HepG2 (cell line): Measurements from ENCODE around the gene DCP2. TPM values are rescaled to one million over a fixed set of nuclear protein-coding genes. Genes with fewer than 3 reads are reported as not detected.

Experiments used
- ARID2 ChIP-seq: sonication (generic); formaldehyde crosslinking; IDR thresholded peaks from 2 replicates; pipeline ENCODE4 v1.8.1; 2022; ENCODE audit warnings: mild to moderate bottlenecking, missing genetic modification reagents, borderline replicate concordance
- DMAP1 ChIP-seq: IDR thresholded peaks from 2 replicates; pipeline ENCODE4 v1.6.1; 2016
- HIVEP1 ChIP-seq: sonication (generic); formaldehyde crosslinking; IDR thresholded peaks from 2 replicates; pipeline ENCODE4 v1.4.0; 2020; ENCODE audit warnings: mild to moderate bottlenecking, missing genetic modification reagents
- MIER2 ChIP-seq: IDR thresholded peaks from 2 replicates; pipeline ENCODE4 v1.6.1; 2016; ENCODE audit warnings: missing biosample characterization, missing genetic modification reagents
- PAWR ChIP-seq: sonication (generic); formaldehyde crosslinking; IDR thresholded peaks from 2 replicates; pipeline ENCODE4 v1.4.0; 2020; ENCODE audit warnings: missing genetic modification reagents, mild to moderate bottlenecking, borderline replicate concordance
- POLR2AphosphoS2 ChIP-seq: IDR thresholded peaks from 2 replicates; pipeline ENCODE4 v1.6.1; 2011; ENCODE audit warnings: low read depth, low read length, improper control_type of control experiment
- TCF12 ChIP-seq, 2 experiments: fragments of 450-650 bp in 1 of 2; sonication (generic) in 1 of 2; formaldehyde crosslinking in 1 of 2; IDR thresholded peaks; 2 replicates each; pipeline versions ENCODE4 v1.6.1 to v1.8.0; 2017 to 2022; ENCODE audit warnings: antibody characterized with exemption in 1 of 2, mild to moderate bottlenecking in 1 of 2, missing genetic modification reagents in 1 of 2, moderate library complexity in 1 of 2
- ZGPAT ChIP-seq: IDR thresholded peaks from 2 replicates; pipeline ENCODE4 v1.6.1; 2016; ENCODE audit warnings: mild to moderate bottlenecking
- ZNF251 ChIP-seq: sonication (generic); formaldehyde crosslinking; IDR thresholded peaks from 2 replicates; pipeline ENCODE4 v1.9.0; 2021; ENCODE audit warnings: mild to moderate bottlenecking, missing genetic modification reagents
- ZNF274 ChIP-seq: sonication (generic); formaldehyde crosslinking; IDR thresholded peaks from 2 replicates; pipeline ENCODE4 v1.5.1; 2020; ENCODE audit warnings: mild to moderate bottlenecking, missing genetic modification reagents
- ZNF354B ChIP-seq: sonication (generic); formaldehyde crosslinking; IDR thresholded peaks from 2 replicates; pipeline ENCODE4 v1.8.0; 2022; ENCODE audit warnings: mild to moderate bottlenecking, missing genetic modification reagents
- ZNF672 ChIP-seq: sonication (generic); formaldehyde crosslinking; IDR thresholded peaks from 2 replicates; pipeline ENCODE4 v1.8.1; 2022; ENCODE audit warnings: missing genetic modification reagents
- ZSCAN20 ChIP-seq: sonication (generic); formaldehyde crosslinking; IDR thresholded peaks from 2 replicates; pipeline ENCODE4 v1.4.0; 2020; ENCODE audit warnings: missing genetic modification reagents, mild to moderate bottlenecking, borderline replicate concordance
- polyA plus RNA-seq, 8 experiments: library from polyadenylated mRNA; depleted of rRNA in 3 of 8; stranded (reverse) in 7 of 8; unstranded in 1 of 8; fragments of >200 nt; fragmentation: Illumina TruSeq in 4 of 8; extraction: Trizol in 4 of 8; gene quantifications; 2 replicates each; pipeline versions ENCODE4 v1.2.1 to v1.2.3, GENCODE V29; 2011 to 2016; ENCODE audit warnings: low read depth in 4 of 8, missing spikeins in 1 of 8, mixed read lengths in 1 of 8; ENCODE audit not compliant: insufficient read depth in 1 of 8
- total RNA-seq, 5 experiments: library from RNA; depleted of rRNA; stranded (reverse); fragments of >200 nt; fragmentation: Illumina TruSeq; extraction: Trizol; gene quantifications; 2 replicates each; pipeline ENCODE4 v1.2.3, GENCODE V29; 2016; ENCODE audit warnings: low read depth in 1 of 5
- TF ChIP-seq, protein P1 (sequence below): sonication (generic); formaldehyde crosslinking; IDR thresholded peaks from 2 replicates; pipeline ENCODE4 v1.5.0; 2020; ENCODE audit warnings: mild to moderate bottlenecking, missing genetic modification reagents, borderline replicate concordance
- TF ChIP-seq, protein P2 (sequence below): sonication (generic); formaldehyde crosslinking; IDR thresholded peaks from 2 replicates; pipeline ENCODE4 v1.5.0; 2020; ENCODE audit warnings: mild to moderate bottlenecking, missing genetic modification reagents
- TF ChIP-seq, protein P3 (sequence below): sonication (generic); formaldehyde crosslinking; conservative IDR thresholded peaks from 2 replicates; pipeline ENCODE4 v1.5.0; 2020; ENCODE audit warnings: missing genetic modification reagents
- TF ChIP-seq, protein P4 (sequence below): sonication (generic); formaldehyde crosslinking; IDR thresholded peaks from 2 replicates; pipeline ENCODE4 v1.4.0; 2020; ENCODE audit warnings: missing genetic modification reagents
- TF ChIP-seq, protein P5 (sequence below): IDR thresholded peaks from 2 replicates; pipeline ENCODE4 v1.6.1; 2016

Gene DCP2
- total and polyA plus RNA-seq, 2 of the 13 experiments (the other 11 are each of a cell fraction or from before 2014, with no cell fraction given), result 16.2 to 63.4 TPM

DNA sequence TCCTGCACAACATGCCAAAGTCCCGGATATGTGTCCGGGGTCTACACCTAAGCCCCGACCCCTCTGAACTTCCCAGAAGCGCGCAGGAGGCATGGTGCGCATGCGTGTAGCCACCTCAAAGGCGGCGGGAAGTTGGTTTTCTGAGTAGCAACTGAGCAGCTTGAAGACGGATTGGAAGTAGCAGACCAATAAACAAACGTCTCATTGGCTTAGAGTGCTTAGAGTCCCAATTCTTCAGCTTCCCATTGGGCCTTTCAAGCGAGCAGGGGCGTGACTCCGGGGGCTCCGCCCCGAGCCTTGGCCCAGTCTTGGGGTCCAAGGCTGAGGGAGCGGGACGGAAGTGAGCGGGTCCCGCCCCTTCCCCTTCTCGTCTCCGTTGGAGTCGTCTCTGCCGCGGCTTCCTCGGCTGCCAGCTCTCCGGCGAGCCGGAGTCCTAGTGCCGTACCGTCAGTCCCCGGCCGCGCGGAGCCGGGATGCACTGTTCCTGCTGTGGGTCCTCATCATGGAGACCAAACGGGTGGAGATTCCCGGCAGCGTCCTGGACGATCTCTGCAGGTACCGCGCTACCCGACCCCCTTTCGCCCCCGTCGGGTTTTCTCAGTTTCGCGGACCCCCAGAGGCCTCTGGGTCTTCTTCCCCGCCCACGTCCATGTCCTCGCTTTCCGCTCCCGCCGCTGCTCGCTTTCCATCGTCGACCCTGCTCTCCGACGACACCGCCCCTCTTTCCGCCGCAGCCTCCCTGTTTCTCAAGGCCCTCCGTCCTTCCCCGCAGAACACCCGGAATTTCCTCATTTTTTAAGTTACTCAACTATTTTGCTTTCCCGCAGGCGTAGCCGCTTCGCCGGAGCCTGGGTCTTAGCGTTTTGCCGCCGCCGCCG lies at the start of gene DCP2 (continued):
- no peak for TF ChIP-seq ARID2 (CRISPR knock-in tag)
- TF ChIP-seq, protein P1, sequence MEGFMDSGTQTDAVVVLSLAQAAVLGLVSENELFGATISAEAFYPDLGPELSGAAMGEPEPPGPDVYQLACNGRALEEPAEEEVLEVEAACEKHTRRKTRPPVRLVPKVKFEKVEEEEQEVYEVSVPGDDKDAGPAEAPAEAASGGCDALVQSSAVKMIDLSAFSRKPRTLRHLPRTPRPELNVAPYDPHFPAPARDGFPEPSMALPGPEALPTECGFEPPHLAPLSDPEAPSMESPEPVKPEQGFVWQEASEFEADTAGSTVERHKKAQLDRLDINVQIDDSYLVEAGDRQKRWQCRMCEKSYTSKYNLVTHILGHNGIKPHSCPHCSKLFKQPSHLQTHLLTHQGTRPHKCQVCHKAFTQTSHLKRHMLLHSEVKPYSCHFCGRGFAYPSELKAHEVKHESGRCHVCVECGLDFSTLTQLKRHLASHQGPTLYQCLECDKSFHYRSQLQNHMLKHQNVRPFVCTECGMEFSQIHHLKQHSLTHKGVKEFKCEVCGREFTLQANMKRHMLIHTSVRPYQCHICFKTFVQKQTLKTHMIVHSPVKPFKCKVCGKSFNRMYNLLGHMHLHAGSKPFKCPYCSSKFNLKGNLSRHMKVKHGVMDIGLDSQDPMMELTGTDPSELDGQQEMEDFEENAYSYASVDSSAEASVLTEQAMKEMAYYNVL, result peak; percentile 12; the same call in 1 of the 2 replicates
- TF ChIP-seq TCF12 (IDR thresholded peaks at IDR 0.05), result no peak
- TF ChIP-seq TCF12 (CRISPR knock-in tag; IDR thresholded peaks at IDR 0.05), result no peak
- 0 out of 2 replicates have a peak, but pooled peaks have one; percentile 52 for TF ChIP-seq ZNF672 (CRISPR knock-in tag)
- TF ChIP-seq DMAP1, result peak; percentile 88
- TF ChIP-seq ZNF354B, result no peak
- no peak for TF ChIP-seq ZNF251
- TF ChIP-seq, protein P2, sequence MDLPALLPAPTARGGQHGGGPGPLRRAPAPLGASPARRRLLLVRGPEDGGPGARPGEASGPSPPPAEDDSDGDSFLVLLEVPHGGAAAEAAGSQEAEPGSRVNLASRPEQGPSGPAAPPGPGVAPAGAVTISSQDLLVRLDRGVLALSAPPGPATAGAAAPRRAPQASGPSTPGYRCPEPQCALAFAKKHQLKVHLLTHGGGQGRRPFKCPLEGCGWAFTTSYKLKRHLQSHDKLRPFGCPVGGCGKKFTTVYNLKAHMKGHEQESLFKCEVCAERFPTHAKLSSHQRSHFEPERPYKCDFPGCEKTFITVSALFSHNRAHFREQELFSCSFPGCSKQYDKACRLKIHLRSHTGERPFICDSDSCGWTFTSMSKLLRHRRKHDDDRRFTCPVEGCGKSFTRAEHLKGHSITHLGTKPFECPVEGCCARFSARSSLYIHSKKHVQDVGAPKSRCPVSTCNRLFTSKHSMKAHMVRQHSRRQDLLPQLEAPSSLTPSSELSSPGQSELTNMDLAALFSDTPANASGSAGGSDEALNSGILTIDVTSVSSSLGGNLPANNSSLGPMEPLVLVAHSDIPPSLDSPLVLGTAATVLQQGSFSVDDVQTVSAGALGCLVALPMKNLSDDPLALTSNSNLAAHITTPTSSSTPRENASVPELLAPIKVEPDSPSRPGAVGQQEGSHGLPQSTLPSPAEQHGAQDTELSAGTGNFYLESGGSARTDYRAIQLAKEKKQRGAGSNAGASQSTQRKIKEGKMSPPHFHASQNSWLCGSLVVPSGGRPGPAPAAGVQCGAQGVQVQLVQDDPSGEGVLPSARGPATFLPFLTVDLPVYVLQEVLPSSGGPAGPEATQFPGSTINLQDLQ (CRISPR knock-in tag), result 0 out of 2 replicates have a peak, but pooled peaks have one; percentile 45
- no peak for TF ChIP-seq ZSCAN20 (CRISPR knock-in tag)
- peak; percentile 38; the same call in 1 of the 2 replicates for TF ChIP-seq HIVEP1 (CRISPR knock-in tag)
- TF ChIP-seq, protein P3, sequence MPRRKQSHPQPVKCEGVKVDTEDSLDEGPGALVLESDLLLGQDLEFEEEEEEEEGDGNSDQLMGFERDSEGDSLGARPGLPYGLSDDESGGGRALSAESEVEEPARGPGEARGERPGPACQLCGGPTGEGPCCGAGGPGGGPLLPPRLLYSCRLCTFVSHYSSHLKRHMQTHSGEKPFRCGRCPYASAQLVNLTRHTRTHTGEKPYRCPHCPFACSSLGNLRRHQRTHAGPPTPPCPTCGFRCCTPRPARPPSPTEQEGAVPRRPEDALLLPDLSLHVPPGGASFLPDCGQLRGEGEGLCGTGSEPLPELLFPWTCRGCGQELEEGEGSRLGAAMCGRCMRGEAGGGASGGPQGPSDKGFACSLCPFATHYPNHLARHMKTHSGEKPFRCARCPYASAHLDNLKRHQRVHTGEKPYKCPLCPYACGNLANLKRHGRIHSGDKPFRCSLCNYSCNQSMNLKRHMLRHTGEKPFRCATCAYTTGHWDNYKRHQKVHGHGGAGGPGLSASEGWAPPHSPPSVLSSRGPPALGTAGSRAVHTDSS (CRISPR knock-in tag), result no peak
- no peak for TF ChIP-seq PAWR
- TF ChIP-seq MIER2 (CRISPR knock-in tag), result no peak
- TF ChIP-seq POLR2AphosphoS2, result no peak
- peak; percentile 84; the same call in 1 of the 2 replicates for TF ChIP-seq ZNF274 (CRISPR knock-in tag)
- TF ChIP-seq, protein P4, sequence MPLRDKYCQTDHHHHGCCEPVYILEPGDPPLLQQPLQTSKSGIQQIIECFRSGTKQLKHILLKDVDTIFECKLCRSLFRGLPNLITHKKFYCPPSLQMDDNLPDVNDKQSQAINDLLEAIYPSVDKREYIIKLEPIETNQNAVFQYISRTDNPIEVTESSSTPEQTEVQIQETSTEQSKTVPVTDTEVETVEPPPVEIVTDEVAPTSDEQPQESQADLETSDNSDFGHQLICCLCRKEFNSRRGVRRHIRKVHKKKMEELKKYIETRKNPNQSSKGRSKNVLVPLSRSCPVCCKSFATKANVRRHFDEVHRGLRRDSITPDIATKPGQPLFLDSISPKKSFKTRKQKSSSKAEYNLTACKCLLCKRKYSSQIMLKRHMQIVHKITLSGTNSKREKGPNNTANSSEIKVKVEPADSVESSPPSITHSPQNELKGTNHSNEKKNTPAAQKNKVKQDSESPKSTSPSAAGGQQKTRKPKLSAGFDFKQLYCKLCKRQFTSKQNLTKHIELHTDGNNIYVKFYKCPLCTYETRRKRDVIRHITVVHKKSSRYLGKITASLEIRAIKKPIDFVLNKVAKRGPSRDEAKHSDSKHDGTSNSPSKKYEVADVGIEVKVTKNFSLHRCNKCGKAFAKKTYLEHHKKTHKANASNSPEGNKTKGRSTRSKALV (CRISPR knock-in tag), result peak; percentile 82; the same call in 1 of the 2 replicates
- TF ChIP-seq, protein P5, sequence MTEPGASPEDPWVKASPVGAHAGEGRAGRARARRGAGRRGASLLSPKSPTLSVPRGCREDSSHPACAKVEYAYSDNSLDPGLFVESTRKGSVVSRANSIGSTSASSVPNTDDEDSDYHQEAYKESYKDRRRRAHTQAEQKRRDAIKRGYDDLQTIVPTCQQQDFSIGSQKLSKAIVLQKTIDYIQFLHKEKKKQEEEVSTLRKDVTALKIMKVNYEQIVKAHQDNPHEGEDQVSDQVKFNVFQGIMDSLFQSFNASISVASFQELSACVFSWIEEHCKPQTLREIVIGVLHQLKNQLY (CRISPR knock-in tag), result no peak
- TF ChIP-seq ZGPAT (CRISPR knock-in tag), result peak; percentile 84
